ENCODE data around the gene RHOBTB3.

GRCh38 chr5:95713960-95714710 lies 17.0 kb upstream of the RHOBTB3 start:
- TF ChIP-seq CTCF (IDR thresholded peaks at IDR 0.05 in 4 of 5, conservative IDR thresholded peaks at IDR 0.05 in 1 of 5) (no peak), POLR2A (IDR thresholded peaks at IDR 0.05) (no peak)

Data from gastrocnemius medialis (tissue), 4 donors.